GM12878 (cell line): ENCODE data around the gene ADAMTS17. TPM values are rescaled to one million over a fixed set of nuclear protein-coding genes. Genes with fewer than 3 reads are reported as not detected.

ENCODE experiments used
- ATAC-seq: fragments of 200-7000 bp; cut with Tn5 transposase; 3 replicates; pipeline ENCODE4 v1.9.1; 2020; ENCODE audit warnings: mild to moderate bottlenecking, moderate library complexity
- BruUV-seq: library from RNA; stranded (reverse); fragments of 400-500 nt; replicated peaks from 2 replicates; lab custom pipeline; 2021; lab: Mats Ljungman, UMichigan
- CTCF ChIA-PET: fragments of 300-600 bp; sonication (Branson Sonifier 250); formaldehyde crosslinking; extraction: SDS; loops from one replicate; lab custom pipeline; 2021; ENCODE audit warnings: inconsistent platforms; lab: Yijun Ruan, JAX
- POLR2A ChIA-PET: fragments of 350-600 bp; formaldehyde crosslinking; extraction: SDS; loops from one replicate; lab custom pipeline; 2021; ENCODE audit warnings: inconsistent platforms; lab: Charles Lee
- RAD21 ChIA-PET: fragments of 300-600 bp; sonication (Branson Sonifier 250); formaldehyde crosslinking; loops from one replicate; lab custom pipeline; 2023; ENCODE audit warnings: antibody characterized with exemption; ENCODE audit not compliant: unreplicated experiment; lab: Charles Lee
- SMC1A ChIA-PET: fragments of 300-600 bp; sonication (Branson Sonifier 250); formaldehyde crosslinking; loops from one replicate; lab custom pipeline; 2023; ENCODE audit not compliant: unreplicated experiment, uncharacterized antibody; lab: Charles Lee
- DNase-seq: peaks from one replicate; pipeline ENCODE4 v3.0.0-alpha.2; 2011; ENCODE audit warnings: low read depth, low spot score
- FAIRE-seq: peaks from 3 replicates; lab custom pipeline; 2011; peaks lifted over from hg19 to GRCh38; lab: Jason Lieb, UNC
- H2AFZ ChIP-seq: 2 replicates; pipeline ENCODE4 v1.6.0; 2011; ENCODE audit warnings: low read depth, low read length, control low read depth; ENCODE audit not compliant: control insufficient read depth
- H3K27ac ChIP-seq: 2 replicates; pipeline ENCODE4 v1.5.1; 2011; ENCODE audit warnings: control low read depth; ENCODE audit not compliant: control insufficient read depth, insufficient read depth
- H3K27me3 ChIP-seq, 2 experiments: replicated peaks in 1 of 2; 2 replicates each; pipeline versions ENCODE4 v1.6.0 to v1.6.1; 2011; ENCODE audit warnings: low read length in 1 of 2; ENCODE audit not compliant: control insufficient read depth in 2 of 2, insufficient read depth in 2 of 2
- H3K36me3 ChIP-seq, 2 experiments: 2 replicates each; pipeline ENCODE4 v1.5.1; 2011; ENCODE audit warnings: low read length in 1 of 2; ENCODE audit not compliant: control insufficient read depth in 2 of 2, insufficient read depth in 2 of 2
- H3K4me1 ChIP-seq: 2 replicates; pipeline ENCODE4 v1.6.1; 2011; ENCODE audit warnings: mild to moderate bottlenecking, low read length, moderate library complexity, mixed read lengths; ENCODE audit not compliant: control insufficient read depth, insufficient read depth
- H3K4me2 ChIP-seq: 2 replicates; pipeline ENCODE4 v1.6.0; 2011; ENCODE audit warnings: control low read depth; ENCODE audit not compliant: control insufficient read depth, insufficient read depth
- H3K4me3 ChIP-seq: fragments of 200-600 bp; sonication (generic); 2 replicates; pipeline ENCODE4 v1.5.1; 2016
- H3K79me2 ChIP-seq: 2 replicates; pipeline ENCODE4 v1.6.0; 2011; ENCODE audit warnings: low read length; ENCODE audit not compliant: control insufficient read depth, insufficient read depth
- H3K9ac ChIP-seq: 2 replicates; pipeline ENCODE4 v1.8.0; 2011; ENCODE audit warnings: low read length, control low read depth, mixed read lengths; ENCODE audit not compliant: control insufficient read depth, insufficient read depth
- H3K9me3 ChIP-seq: replicated peaks from 3 replicates; pipeline ENCODE4 v1.5.1; 2011; ENCODE audit warnings: mild to moderate bottlenecking, low read length; ENCODE audit not compliant: control insufficient read depth, insufficient read depth
- H4K20me1 ChIP-seq: 2 replicates; pipeline ENCODE4 v1.6.0; 2011; ENCODE audit not compliant: control insufficient read depth, insufficient read depth
- BCLAF1 ChIP-seq: fragments of 450-650 bp; IDR thresholded peaks from 2 replicates; pipeline ENCODE4 v1.6.1; 2017; ENCODE audit warnings: antibody characterized with exemption, mild to moderate bottlenecking, moderate library complexity
- E2F4 ChIP-seq: IDR thresholded peaks from 2 replicates; pipeline ENCODE4 v1.6.1; 2012; ENCODE audit warnings: low read depth, low read length, improper control_type of control experiment
- ELK1 ChIP-seq: IDR thresholded peaks from 2 replicates; pipeline ENCODE4 v1.6.1; 2012; ENCODE audit warnings: low read depth, low read length, improper control_type of control experiment
- KAT2A ChIP-seq: conservative IDR thresholded peaks from 2 replicates; pipeline ENCODE4 v1.6.1; 2011; ENCODE audit warnings: low read depth, low read length; ENCODE audit not compliant: control insufficient read depth
- MLLT1 ChIP-seq: fragments of 450-650 bp; IDR thresholded peaks from 2 replicates; pipeline ENCODE4 v1.6.1; 2016; ENCODE audit warnings: mild to moderate bottlenecking
- NFIC ChIP-seq: IDR thresholded peaks from 2 replicates; pipeline ENCODE4 v1.6.1; 2012; ENCODE audit warnings: low read depth, mild to moderate bottlenecking, inconsistent platforms, low read length, moderate library complexity
- NFYB ChIP-seq: IDR thresholded peaks from 2 replicates; pipeline ENCODE4 v1.6.1; 2011; ENCODE audit warnings: low read depth, mild to moderate bottlenecking, low read length, improper control_type of control experiment, moderate library complexity; ENCODE audit not compliant: insufficient read depth
- RB1 ChIP-seq: fragments of 450-650 bp; formaldehyde crosslinking; IDR thresholded peaks from 2 replicates; pipeline ENCODE4 v1.6.1; 2017; ENCODE audit warnings: mild to moderate bottlenecking, borderline replicate concordance
- ZBTB4 ChIP-seq: fragments of 450-650 bp; formaldehyde crosslinking; IDR thresholded peaks from 2 replicates; pipeline ENCODE4 v1.4.0; 2022; ENCODE audit warnings: mild to moderate bottlenecking, moderate library complexity
- WGBS: methylation state at CpG from one replicate; pipeline ENCODE4 v1.1.6; 2016; ENCODE audit warnings: low lambda C conversion rate; ENCODE audit not compliant: insufficient replicate concordance, insufficient coverage; ENCODE audit errors: missing lambda C conversion rate; 5-methylcytosine and 5-hydroxymethylcytosine counted together
- in situ Hi-C: fragments of 300-500 bp; cut with MboI; formaldehyde crosslinking; loops from 9 replicates; pipeline ENCODE4 v1.14.3; 2018; ENCODE audit warnings: mixed read lengths
- intact Hi-C: fragments of 100-400 bp; cut with micrococcal nuclease; formaldehyde crosslinking; loops from one replicate; pipeline ENCODE4 v1.14.2; 2022; ENCODE audit not compliant: unreplicated experiment
- polyA plus RNA-seq, 11 experiments: library from polyadenylated mRNA; depleted of rRNA in 4 of 11; unstranded in 6 of 11; stranded (reverse) in 5 of 11; fragments of >200 nt; fragmentation: Nextera tagmentation in 4 of 11; fragmentation: Illumina TruSeq in 1 of 11; extraction: Ambion mirVana in 4 of 11; extraction: Trizol in 1 of 11; gene quantifications; 1 replicate in 1 of 11; 2 replicates in 10 of 11; pipeline versions ENCODE4 v1.2.1 to v1.2.3, GENCODE V29; 2011 to 2016; ENCODE audit warnings: inconsistent platforms in 2 of 11, missing spikeins in 2 of 11, low read depth in 1 of 11
- total RNA-seq, 4 experiments: library from RNA; depleted of rRNA in 3 of 4; stranded (reverse); fragments of >200 nt in 3 of 4; fragmentation: Illumina TruSeq in 1 of 4; extraction: Trizol in 1 of 4; gene quantifications; 2 replicates each; pipeline versions ENCODE4 v1.2.1 to v1.2.3, GENCODE V29; 2013 to 2021
- TF ChIP-seq, protein P1 (sequence below): fragments of 450-650 bp; IDR thresholded peaks from 2 replicates; pipeline ENCODE4 v1.6.1; 2018; ENCODE audit warnings: mild to moderate bottlenecking, low read depth, moderate library complexity; ENCODE audit not compliant: partially characterized antibody

Gene ADAMTS17
- total and polyA plus RNA-seq, 10 of the 15 experiments (the other 5 are each of a cell fraction or from before 2014, with no cell fraction given) = 0.04 to 0.50 (median 0.10) TPM; not detected in 4

- H3K27ac ChIP-seq = no peak overlapping the region
- H3K9ac ChIP-seq = no peak overlapping the region
- in situ Hi-C loops = no loop called here
- no peaks in the 10 kb centered on the region for H4K20me1 ChIP-seq
- intact Hi-C loops = no loop called here
- RAD21 ChIA-PET = no interaction called here
- CTCF ChIA-PET = no interaction called here
- POLR2A ChIA-PET = no interaction called here
- H3K4me2 ChIP-seq = no peak overlapping the region
- no peak overlapping the region for H2AFZ ChIP-seq
- no peaks in the 10 kb centered on the region for H3K4me1 ChIP-seq
- DNase-seq (no peak), FAIRE-seq (no peak), ATAC-seq (no peak)
- H3K9me3 ChIP-seq = no peaks in the 10 kb centered on the region
- H3K4me3 ChIP-seq = no peak overlapping the region
- H3K27me3 ChIP-seq = no peaks in the 10 kb centered on the region
- no TSS peak for BruUV-seq
- no peaks in the 10 kb centered on the region for H3K79me2 ChIP-seq
- H3K36me3 ChIP-seq = no peaks in the 10 kb centered on the region
- SMC1A ChIA-PET = no interaction called here
- WGBS = 67% methylated on average over 5 of the region's 5 CpGs
- TF ChIP-seq, protein P1, sequence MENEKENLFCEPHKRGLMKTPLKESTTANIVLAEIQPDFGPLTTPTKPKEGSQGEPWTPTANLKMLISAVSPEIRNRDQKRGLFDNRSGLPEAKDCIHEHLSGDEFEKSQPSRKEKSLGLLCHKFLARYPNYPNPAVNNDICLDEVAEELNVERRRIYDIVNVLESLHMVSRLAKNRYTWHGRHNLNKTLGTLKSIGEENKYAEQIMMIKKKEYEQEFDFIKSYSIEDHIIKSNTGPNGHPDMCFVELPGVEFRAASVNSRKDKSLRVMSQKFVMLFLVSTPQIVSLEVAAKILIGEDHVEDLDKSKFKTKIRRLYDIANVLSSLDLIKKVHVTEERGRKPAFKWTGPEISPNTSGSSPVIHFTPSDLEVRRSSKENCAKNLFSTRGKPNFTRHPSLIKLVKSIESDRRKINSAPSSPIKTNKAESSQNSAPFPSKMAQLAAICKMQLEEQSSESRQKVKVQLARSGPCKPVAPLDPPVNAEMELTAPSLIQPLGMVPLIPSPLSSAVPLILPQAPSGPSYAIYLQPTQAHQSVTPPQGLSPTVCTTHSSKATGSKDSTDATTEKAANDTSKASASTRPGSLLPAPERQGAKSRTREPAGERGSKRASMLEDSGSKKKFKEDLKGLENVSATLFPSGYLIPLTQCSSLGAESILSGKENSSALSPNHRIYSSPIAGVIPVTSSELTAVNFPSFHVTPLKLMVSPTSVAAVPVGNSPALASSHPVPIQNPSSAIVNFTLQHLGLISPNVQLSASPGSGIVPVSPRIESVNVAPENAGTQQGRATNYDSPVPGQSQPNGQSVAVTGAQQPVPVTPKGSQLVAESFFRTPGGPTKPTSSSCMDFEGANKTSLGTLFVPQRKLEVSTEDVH = no peak
- no peak for TF ChIP-seq ZBTB4 (CRISPR knock-in tag)
- TF ChIP-seq MLLT1 = no peak
- no peak for TF ChIP-seq E2F4
- TF ChIP-seq RB1 = no peak
- no peak for TF ChIP-seq BCLAF1
- TF ChIP-seq KAT2A = no peak
- TF ChIP-seq NFIC = no peak
- TF ChIP-seq NFYB = no peak
- TF ChIP-seq ELK1 = no peak
Measured at GRCh38 chr15:100073982-100074381, 267.8 kb downstream of the ADAMTS17 start.
